Naive thymus-derived CD4-positive, alpha-beta T cell (primary cell): ENCODE data around the gene SETD1B. TPM values are rescaled to one million over a fixed set of nuclear protein-coding genes. Genes with fewer than 3 reads are reported as not detected.
"Not testable (repeated sequence)": the region's sequence is repeated elsewhere in the genome, so short reads cannot be mapped to it uniquely, and the experiment has no call there.

ENCODE experiments used
- ATAC-seq: fragments of 150-1000 bp; cut with Tn5 transposase; 2 replicates; pipeline ENCODE4 v1.10.0; 2021; ENCODE audit warnings: mild to moderate bottlenecking, moderate library complexity
- CTCF ChIA-PET: fragments of 350-600 bp; sonication (Branson Sonifier 250); formaldehyde crosslinking; loops from one replicate; lab custom pipeline; 2021; ENCODE audit warnings: antibody characterized with exemption; lab: Charles Lee
- POLR2A ChIA-PET: fragments of 350-600 bp; sonication (Branson Sonifier 250); formaldehyde crosslinking; loops from one replicate; lab custom pipeline; 2021; ENCODE audit warnings: antibody characterized with exemption, inconsistent platforms; lab: Charles Lee
- DNase-seq, 9 donors: peaks; one replicate each; pipeline versions ENCODE4 v3.0.0 to v3.0.0-alpha.2; 2020 to 2022; ENCODE audit warnings: mixed read lengths in 1 of 9
- H3K27ac ChIP-seq: one replicate; pipeline ENCODE4 v1.7.0; 2013; ENCODE audit warnings: mild to moderate bottlenecking, low read depth, low read length, moderate library complexity
- H3K27me3 ChIP-seq, 2 donors: one replicate each; pipeline ENCODE4 v1.7.0; 2013; ENCODE audit warnings: low read length in 2 of 2, mild to moderate bottlenecking in 2 of 2, moderate library complexity in 2 of 2; ENCODE audit not compliant: control insufficient read depth in 2 of 2, insufficient read depth in 2 of 2
- H3K36me3 ChIP-seq, 3 experiments: 1 replicate in 2 of 3; 2 replicates in 1 of 3; pipeline ENCODE4 v1.7.0; 2013; ENCODE audit warnings: low read length in 3 of 3, mild to moderate bottlenecking in 3 of 3, moderate library complexity in 1 of 3; ENCODE audit not compliant: insufficient read depth in 3 of 3, control insufficient read depth in 2 of 3
- H3K4me1 ChIP-seq, 2 donors: one replicate each; pipeline ENCODE4 v1.7.0; 2013; ENCODE audit warnings: low read length in 2 of 2, mild to moderate bottlenecking in 2 of 2, moderate library complexity in 1 of 2; ENCODE audit not compliant: control insufficient read depth in 2 of 2, insufficient read depth in 2 of 2
- H3K4me3 ChIP-seq: 2 replicates; pipeline ENCODE4 v1.7.0; 2013; ENCODE audit warnings: mild to moderate bottlenecking, low read length
- H3K9me3 ChIP-seq, 3 experiments: 1 replicate in 2 of 3; 2 replicates in 1 of 3; pipeline ENCODE4 v1.7.0; 2013; ENCODE audit warnings: low read length in 3 of 3; ENCODE audit not compliant: control insufficient read depth in 2 of 3
- H3K27ac Mint-ChIP-seq, 9 donors: one replicate each; pipeline ENCODE4 v1.8.0; 2020 to 2022; ENCODE audit warnings: mixed read lengths in 9 of 9, mild to moderate bottlenecking in 8 of 9, moderate library complexity in 5 of 9, inconsistent platforms in 2 of 9
- H3K27me3 Mint-ChIP-seq, 5 donors: one replicate each; pipeline ENCODE4 v1.8.0; 2021 to 2022; ENCODE audit warnings: mixed read lengths in 5 of 5, mild to moderate bottlenecking in 1 of 5
- H3K36me3 Mint-ChIP-seq, 5 donors: one replicate each; pipeline ENCODE4 v1.8.0; 2020 to 2022; ENCODE audit warnings: mixed read lengths in 5 of 5, mild to moderate bottlenecking in 3 of 5, inconsistent platforms in 1 of 5
- H3K4me1 Mint-ChIP-seq, 7 donors: one replicate each; pipeline ENCODE4 v1.8.0; 2020 to 2022; ENCODE audit warnings: mixed read lengths in 7 of 7, mild to moderate bottlenecking in 3 of 7, inconsistent platforms in 1 of 7
- H3K4me3 Mint-ChIP-seq, 10 donors: one replicate each; pipeline ENCODE4 v1.8.0; 2020 to 2022; ENCODE audit warnings: mild to moderate bottlenecking in 10 of 10, mixed read lengths in 10 of 10, moderate library complexity in 6 of 10, inconsistent platforms in 2 of 10
- H3K9me3 Mint-ChIP-seq, 11 donors: one replicate each; pipeline ENCODE4 v1.8.0; 2020 to 2022; ENCODE audit warnings: mixed read lengths in 11 of 11, mild to moderate bottlenecking in 4 of 11, inconsistent platforms in 1 of 11, moderate library complexity in 1 of 11
- intact Hi-C, 2 donors: fragments of 100-400 bp; cut with micrococcal nuclease; formaldehyde crosslinking; loops; one replicate each; pipeline ENCODE4 v1.15.1; 2023
- polyA plus RNA-seq, 2 donors: library from polyadenylated mRNA; unstranded; fragments of 300-500 nt; fragmentation: Illumina TruSeq; gene quantifications; one replicate each; pipeline ENCODE4 v1.2.3, GENCODE V29; 2021
- total RNA-seq, 6 experiments: library from RNA in 5 of 6; stranded (reverse) in 5 of 6; gene quantifications; 1 replicate in 5 of 6; 2 replicates in 1 of 6; pipeline ENCODE4 v1.2.3 and lab custom pipeline; 2021 to 2026

SETD1B gene
- total and polyA plus RNA-seq, 7 experiments from 2014 or later, result 2.1 to 124 (median 77.7) TPM

GRCh38 chr12:121874071-121874470, 70.3 kb downstream of the SETD1B start:
- no peak overlapping the region for H3K27ac ChIP-seq
- POLR2A ChIA-PET, result no interaction called here
- H3K27me3 ChIP-seq, result no peaks in the 10 kb centered on the region
- H3K4me3 ChIP-seq, result no peak overlapping the region
- Mint-ChIP-seq H3K27me3 (no peaks in the 10 kb centered on the region), H3K4me3 (no peak overlapping the region), H3K36me3 (no peaks in the 10 kb centered on the region), H3K27ac (no peak overlapping the region), H3K4me1 (peaks cover 0 to 7% (median 0%) of the 10 kb centered on the region in 7 donors), H3K9me3 (no peaks in the 10 kb centered on the region)
- no peaks in the 10 kb centered on the region for H3K9me3 ChIP-seq
- H3K4me1 ChIP-seq, result no peaks in the 10 kb centered on the region
- H3K36me3 ChIP-seq, result no peaks in the 10 kb centered on the region
- ATAC-seq, result no peak
- CTCF ChIA-PET, result no interaction called here
- intact Hi-C loops, result no loop called here
- no peak for DNase-seq

DNA sequence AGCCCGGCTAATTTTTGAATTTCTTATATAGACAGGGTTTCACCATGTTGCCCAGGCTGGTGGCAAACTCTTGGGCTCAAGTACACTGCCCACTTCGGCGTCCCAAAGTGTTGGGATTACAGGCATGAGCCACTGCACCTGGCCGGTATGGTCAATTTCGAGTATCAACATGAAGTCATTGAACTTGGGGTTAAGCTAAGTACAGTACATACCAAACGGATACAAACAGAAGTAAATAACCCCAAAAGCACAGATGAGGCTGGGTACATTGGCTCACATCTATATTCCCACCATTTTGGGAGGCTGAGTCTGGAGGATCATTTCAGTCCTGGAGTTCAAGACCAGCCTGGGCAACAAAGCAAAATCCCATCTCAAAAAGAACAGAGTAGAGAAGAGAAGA, 71.8 kb downstream of the SETD1B start:
- H3K27ac ChIP-seq, result no peak overlapping the region
- Mint-ChIP-seq H3K4me1 (peaks cover 0 to 7% (median 0%) of the 10 kb centered on the region in 7 donors), H3K4me3 (no peak overlapping the region), H3K27ac (no peak overlapping the region), H3K9me3 (no peaks in the 10 kb centered on the region), H3K27me3 (peaks cover 0 to 2% (median 0%) of the 10 kb centered on the region in 5 donors), H3K36me3 (no peaks in the 10 kb centered on the region)
- intact Hi-C loops, result no loop called here
- H3K4me1 ChIP-seq, result no peaks in the 10 kb centered on the region
- no peaks in the 10 kb centered on the region for H3K36me3 ChIP-seq
- no peak overlapping the region for H3K4me3 ChIP-seq
- CTCF ChIA-PET, result no interaction called here
- H3K27me3 ChIP-seq, result no peaks in the 10 kb centered on the region
- H3K9me3 ChIP-seq, result no peaks in the 10 kb centered on the region
- DNase-seq (no peak), ATAC-seq (no peak)
- POLR2A ChIA-PET, result no interaction called here

- H3K4me3 Mint-ChIP-seq, H3K27ac ChIP-seq, H3K4me1 Mint-ChIP-seq, ATAC-seq, H3K36me3 Mint-ChIP-seq, H3K27me3 ChIP-seq, intact Hi-C loops, H3K4me3 ChIP-seq, CTCF ChIA-PET, H3K9me3 Mint-ChIP-seq, H3K27me3 Mint-ChIP-seq, DNase-seq, H3K27ac Mint-ChIP-seq, H3K9me3 ChIP-seq, POLR2A ChIA-PET, H3K4me1 ChIP-seq, H3K36me3 ChIP-seq: not testable (repeated sequence)
Observed at GRCh38 chr12:121876080-121876447, 72.3 kb downstream of the SETD1B start.

Other genes starting within 250 kb of the SETD1B start
- gene KDM2B, start 223.0 kb upstream of the SETD1B start, total RNA-seq, result 10 to 100 TPM; 66.4 to 91.7 (median 80.7) TPM
- gene KDM2B, start 223.0 kb upstream of the SETD1B start, polyA plus RNA-seq, result 10 to 100 TPM; 12.6 to 22.5 TPM
- 10 to 100 TPM; 34.4 to 73.5 (median 50.6) TPM for gene ORAI1, start 177.5 kb upstream of the SETD1B start, total RNA-seq
- 100 to 1,000 TPM; 180 to 256 TPM for gene ORAI1, start 177.5 kb upstream of the SETD1B start, polyA plus RNA-seq
- gene MORN3, start 134.4 kb upstream of the SETD1B start, total RNA-seq, result 10 to 100 TPM in 2 of 5 experiments, 1 to 10 TPM in 3; 2.3 to 19.2 (median 9.6) TPM
- 1 to 10 TPM; 2.3 to 8.7 TPM for gene MORN3, start 134.4 kb upstream of the SETD1B start, polyA plus RNA-seq
- gene TMEM120B, start 91.3 kb upstream of the SETD1B start, total RNA-seq, result 10 to 100 TPM in 2 of 5 experiments, 1 to 10 TPM in 3; 7.3 to 14.3 (median 9.2) TPM
- gene TMEM120B, start 91.3 kb upstream of the SETD1B start, polyA plus RNA-seq, result 1 to 10 TPM; 1.3 to 2.0 TPM
- gene RHOF, start 10.3 kb upstream of the SETD1B start, total RNA-seq, result 100 to 1,000 TPM; 121 to 164 (median 134) TPM
- 100 to 1,000 TPM in 1 of 2 donors, 10 to 100 TPM in 1; 69.2 to 115 TPM for gene RHOF, start 10.3 kb upstream of the SETD1B start, polyA plus RNA-seq
- not detected for gene HPD, start 54.9 kb downstream of the SETD1B start, total RNA-seq
- gene HPD, start 54.9 kb downstream of the SETD1B start, polyA plus RNA-seq, result not detected
- 10 to 100 TPM; 36.7 to 55.2 (median 46.9) TPM for gene PSMD9, start 84.8 kb downstream of the SETD1B start, total RNA-seq
- gene PSMD9, start 84.8 kb downstream of the SETD1B start, polyA plus RNA-seq, result 10 to 100 TPM; 85.3 to 92.6 TPM
- gene CFAP251, start 114.6 kb downstream of the SETD1B start, total RNA-seq, result 1 to 10 TPM in 2 of 5 experiments, under 1 TPM in 3; 0.38 to 1.5 (median 0.88) TPM
- not detected for gene CFAP251, start 114.6 kb downstream of the SETD1B start, polyA plus RNA-seq
- gene BCL7A, start 217.9 kb downstream of the SETD1B start, total RNA-seq, result 1 to 10 TPM; 4.1 to 6.6 (median 5.4) TPM
- gene BCL7A, start 217.9 kb downstream of the SETD1B start, polyA plus RNA-seq, result 10 to 100 TPM in 1 of 2 donors, 1 to 10 TPM in 1; 4.0 to 11.9 TPM